Measurements from ENCODE around the gene PPP1CA.

The PPP1CA gene

DNA sequence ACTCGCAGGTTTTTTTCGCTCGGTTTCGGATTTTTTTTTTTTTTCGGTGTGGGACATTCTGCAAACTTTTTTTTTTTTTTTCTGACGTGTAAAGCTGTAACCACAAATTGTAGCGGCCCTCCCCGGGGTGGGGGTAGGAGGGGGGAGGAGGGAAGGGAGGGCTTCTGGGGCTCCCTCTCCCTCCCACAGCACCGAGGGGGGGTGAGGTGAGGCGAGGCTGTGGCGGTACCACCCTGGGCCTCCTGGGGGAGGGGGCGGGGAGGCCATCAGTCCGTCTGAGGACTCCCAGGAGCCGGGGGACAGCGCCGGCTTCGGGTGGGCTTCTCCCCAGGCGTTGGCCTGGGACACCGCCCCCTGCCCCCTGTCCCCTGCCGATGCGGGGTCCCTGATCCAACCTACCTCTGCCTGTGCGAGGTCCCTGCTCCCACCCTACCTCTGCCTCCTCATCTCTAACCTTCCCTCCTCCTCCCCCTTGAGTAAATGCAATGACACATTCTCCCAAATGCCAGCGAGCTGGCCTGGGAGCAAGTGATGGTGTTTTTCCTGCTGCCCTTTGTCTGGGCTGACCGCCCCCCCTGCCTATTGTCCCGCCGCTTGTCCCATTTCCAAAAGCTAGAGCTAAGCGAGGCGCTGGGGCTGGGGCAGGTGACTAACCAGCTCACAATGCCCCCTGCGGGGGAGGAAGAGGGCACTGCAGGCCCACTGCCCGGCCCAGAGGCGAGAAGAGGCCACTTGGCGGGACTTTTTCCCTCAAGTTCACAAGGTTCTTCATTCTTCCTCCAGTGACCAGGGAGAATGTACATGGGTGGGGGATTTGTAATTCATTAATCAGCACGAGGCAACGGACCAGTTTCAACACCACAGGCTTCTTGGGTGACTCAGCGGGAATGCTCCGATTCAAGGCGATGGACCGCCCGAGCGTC, 27.7 kb downstream of the PPP1CA start:
- TF ChIP-seq, protein P1, sequence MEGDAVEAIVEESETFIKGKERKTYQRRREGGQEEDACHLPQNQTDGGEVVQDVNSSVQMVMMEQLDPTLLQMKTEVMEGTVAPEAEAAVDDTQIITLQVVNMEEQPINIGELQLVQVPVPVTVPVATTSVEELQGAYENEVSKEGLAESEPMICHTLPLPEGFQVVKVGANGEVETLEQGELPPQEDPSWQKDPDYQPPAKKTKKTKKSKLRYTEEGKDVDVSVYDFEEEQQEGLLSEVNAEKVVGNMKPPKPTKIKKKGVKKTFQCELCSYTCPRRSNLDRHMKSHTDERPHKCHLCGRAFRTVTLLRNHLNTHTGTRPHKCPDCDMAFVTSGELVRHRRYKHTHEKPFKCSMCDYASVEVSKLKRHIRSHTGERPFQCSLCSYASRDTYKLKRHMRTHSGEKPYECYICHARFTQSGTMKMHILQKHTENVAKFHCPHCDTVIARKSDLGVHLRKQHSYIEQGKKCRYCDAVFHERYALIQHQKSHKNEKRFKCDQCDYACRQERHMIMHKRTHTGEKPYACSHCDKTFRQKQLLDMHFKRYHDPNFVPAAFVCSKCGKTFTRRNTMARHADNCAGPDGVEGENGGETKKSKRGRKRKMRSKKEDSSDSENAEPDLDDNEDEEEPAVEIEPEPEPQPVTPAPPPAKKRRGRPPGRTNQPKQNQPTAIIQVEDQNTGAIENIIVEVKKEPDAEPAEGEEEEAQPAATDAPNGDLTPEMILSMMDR (IDR thresholded peaks at IDR 0.05; ENCODE audit: low read depth, low read length, missing control alignments): peak; percentile 30
- peak; percentile 80 for DNase-seq (ENCODE audit: low read depth)
- H3K4me3 ChIP-seq (ENCODE audit: low read depth, low read length): peak overlapping the region; percentile 60
- in situ Hi-C loops (cut with HindIII; ENCODE audit: low sequenced_read_pairs): no loop called here

DNA sequence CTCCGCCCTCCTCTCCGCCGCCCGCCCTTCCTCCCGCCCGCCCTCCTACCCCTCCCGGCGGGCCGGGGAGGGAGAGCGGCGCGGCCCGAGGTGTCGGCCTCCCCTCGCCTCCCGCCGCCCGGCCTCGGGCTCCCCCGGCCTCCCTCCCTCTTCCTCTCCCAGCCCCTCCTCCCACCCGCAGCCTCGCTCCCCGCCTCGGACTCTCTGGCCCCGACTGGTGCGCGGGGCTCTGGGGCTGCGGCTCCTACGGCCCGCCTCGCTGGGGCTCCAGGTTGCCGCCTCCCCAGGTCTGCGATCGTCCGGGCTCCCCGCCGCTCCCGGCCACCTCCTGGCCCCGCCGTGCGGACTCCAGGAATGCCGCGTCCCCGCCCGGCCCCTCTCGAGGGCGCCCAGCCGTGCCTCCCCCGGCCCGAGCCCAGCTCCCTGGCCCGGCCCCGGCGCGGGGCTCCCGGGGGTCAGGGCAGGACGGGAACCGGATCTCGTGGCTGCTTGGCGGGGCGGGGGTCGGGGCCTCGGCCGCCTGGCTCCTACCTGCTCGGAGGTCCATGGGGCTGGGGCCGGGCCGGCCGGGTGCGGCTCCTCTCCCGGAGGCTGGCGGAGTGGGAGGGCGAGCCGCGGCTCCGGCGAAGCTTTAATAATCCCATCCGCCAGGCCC, 28.5 kb downstream of the PPP1CA start, which contains the start of gene CLCF1:
TSS of gene CLCF1 (minus strand) at position 606 of the 655 bp plus-strand sequence. CDS start at position 547, 59 bp downstream.
- TF ChIP-seq, protein P1 (IDR thresholded peaks at IDR 0.05; ENCODE audit: low read depth, low read length, missing control alignments): no peak
- DNase-seq (ENCODE audit: low read depth): no peak
- H3K4me3 ChIP-seq (ENCODE audit: low read depth, low read length): peak within 1 kb of the TSS; percentile 60
- in situ Hi-C loops (cut with HindIII; ENCODE audit: low sequenced_read_pairs): no loop called here

DNA sequence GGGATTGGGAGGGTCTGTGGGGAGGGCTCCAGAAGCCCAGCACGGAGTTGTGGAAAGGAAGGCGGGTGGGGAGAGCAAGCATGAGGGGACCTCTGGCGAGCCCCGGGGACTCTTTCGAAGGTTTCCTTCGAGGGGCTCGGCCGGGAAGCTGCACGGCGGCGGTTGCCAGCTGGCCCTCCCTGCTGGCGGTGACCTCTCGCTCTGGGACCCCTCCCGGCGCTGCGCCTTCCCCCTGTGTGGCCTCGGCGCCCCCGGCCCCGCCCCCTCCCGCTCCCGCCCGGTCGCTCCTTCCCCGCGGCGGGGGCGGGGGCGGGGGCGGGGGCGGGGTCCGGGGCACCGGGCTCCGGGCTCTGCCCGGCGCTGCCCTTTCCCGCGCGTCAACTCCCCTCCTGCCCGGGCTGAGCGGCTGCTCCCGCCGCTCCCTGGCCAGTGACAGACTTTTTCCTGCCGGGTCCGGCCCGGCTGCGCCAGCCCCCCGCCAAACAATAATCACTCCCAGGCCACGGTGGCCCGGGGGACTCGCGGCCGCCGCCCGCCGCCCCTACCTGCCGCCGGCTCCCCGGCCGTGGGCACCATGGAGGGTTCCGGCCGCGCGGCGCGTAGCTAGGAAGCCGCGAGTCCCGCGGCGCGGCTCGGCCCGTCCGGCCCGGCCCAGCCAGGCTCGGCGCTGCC, 29.2 kb downstream of the PPP1CA start:
- TF ChIP-seq, protein P1 (IDR thresholded peaks at IDR 0.05; ENCODE audit: low read depth, low read length, missing control alignments): no peak
- peak overlapping the region; percentile 60 for H3K4me3 ChIP-seq (ENCODE audit: low read depth, low read length)
- DNase-seq (ENCODE audit: low read depth): no peak
- in situ Hi-C loops (cut with HindIII; ENCODE audit: low sequenced_read_pairs): no loop called here

DNA sequence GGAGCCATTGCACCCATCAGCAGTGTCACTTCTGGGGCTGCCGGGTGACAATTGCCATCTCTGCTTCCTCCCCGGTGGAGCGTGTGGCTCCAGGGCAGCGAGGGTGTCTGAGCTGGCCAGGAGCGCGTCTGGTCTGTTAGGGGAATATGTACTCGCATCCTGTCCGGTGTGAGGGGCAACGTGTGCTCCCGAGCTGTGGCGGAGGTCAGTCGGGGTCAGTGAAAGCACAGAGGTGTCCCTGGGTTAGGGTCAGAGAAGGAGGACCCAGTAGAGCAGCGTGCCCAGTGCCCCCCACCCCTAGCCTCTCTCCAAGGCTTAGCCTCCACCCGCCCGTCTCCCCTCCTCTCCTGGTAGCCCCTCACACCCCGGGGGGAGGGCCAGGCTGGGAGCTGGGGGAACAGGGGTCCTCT, 29.7 kb downstream of the PPP1CA start:
- TF ChIP-seq, protein P1 (IDR thresholded peaks at IDR 0.05; ENCODE audit: low read depth, low read length, missing control alignments): no peak
- peak overlapping the region; percentile 60 for H3K4me3 ChIP-seq (ENCODE audit: low read depth, low read length)
- DNase-seq (ENCODE audit: low read depth): no peak
- in situ Hi-C loops (cut with HindIII; ENCODE audit: low sequenced_read_pairs): no loop called here

DNA sequence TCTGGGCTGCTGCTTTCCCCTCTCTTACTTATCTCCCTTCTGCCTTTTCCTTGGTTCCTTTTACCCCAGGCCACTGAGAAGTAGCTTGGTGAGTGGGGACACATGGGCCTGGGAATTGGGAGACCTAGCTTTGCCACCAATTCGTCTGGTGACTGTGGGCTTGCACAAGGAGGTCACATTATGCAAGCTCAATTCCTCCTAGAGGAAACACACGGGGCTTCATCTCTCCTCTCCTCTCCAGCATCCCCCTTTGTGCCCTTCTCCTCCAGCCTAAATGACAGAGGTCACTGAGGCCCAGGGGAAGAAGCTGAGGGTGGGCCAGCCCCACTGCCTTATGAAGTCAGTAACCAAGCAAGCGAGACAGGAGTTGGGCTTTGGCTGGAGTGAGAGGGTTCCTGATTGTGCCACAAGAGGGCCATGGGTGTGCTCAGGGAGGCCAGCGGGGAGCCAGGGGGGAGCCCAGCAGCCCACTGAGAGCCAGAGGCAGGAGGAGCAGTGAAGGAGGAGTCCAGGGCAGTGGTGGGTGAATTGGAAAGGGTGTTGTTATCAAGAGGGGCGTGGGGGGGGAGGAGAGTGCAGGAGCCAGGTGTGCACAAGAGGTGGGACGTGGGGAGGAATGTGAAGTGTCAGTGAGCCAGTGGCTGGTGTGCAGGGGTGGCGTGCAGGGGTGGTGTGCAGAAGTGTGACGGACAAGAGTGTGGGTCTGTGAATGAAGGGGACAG, 30.3 kb downstream of the PPP1CA start:
- H3K4me3 ChIP-seq (ENCODE audit: low read depth, low read length): peak overlapping the region; percentile 60
- in situ Hi-C loops (cut with HindIII; ENCODE audit: low sequenced_read_pairs): no loop called here
- no peak for DNase-seq (ENCODE audit: low read depth)
- TF ChIP-seq, protein P1 (IDR thresholded peaks at IDR 0.05; ENCODE audit: low read depth, low read length, missing control alignments): peak; percentile 64

Data from astrocyte of the cerebellum (primary cell).